ENCODE data around the gene HSP90AB1. TPM values are rescaled to one million over a fixed set of nuclear protein-coding genes. Genes with fewer than 3 reads are reported as not detected.

HSP90AB1 gene
- total and polyA plus RNA-seq, 9 of the 15 experiments (the other 6 are each of a cell fraction or from before 2014, with no cell fraction given) = 1,780 to 3,358 (median 2,262) TPM

DNA sequence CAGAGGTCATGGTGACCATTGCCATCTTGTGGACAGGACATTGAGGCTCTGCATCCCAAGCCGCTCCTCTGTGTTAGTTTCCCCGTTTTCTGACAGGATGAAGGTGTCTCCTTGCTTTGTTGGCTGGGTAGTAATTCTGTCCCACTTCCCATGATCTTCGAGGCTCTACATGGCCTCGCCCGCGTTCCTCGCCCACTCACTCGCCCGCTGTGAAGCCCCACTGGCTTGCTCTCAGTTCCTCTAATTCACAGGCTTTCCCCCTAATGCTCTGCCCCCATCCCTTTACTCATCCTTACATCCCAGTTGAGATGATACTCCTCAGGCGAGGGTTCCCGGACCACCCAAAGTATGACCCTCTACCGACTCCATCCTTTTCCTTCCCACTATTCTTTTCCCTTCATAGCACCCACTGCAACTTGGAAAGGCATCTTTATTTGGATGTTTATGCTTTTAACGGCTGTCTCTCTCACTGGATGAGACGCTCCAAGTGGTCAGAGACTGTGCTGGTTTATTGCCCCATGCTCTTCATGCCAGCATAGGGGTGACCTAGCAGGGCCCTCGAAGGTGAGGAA is 10.9 kb downstream of the HSP90AB1 start (continued):
- TF ChIP-seq, protein P1, sequence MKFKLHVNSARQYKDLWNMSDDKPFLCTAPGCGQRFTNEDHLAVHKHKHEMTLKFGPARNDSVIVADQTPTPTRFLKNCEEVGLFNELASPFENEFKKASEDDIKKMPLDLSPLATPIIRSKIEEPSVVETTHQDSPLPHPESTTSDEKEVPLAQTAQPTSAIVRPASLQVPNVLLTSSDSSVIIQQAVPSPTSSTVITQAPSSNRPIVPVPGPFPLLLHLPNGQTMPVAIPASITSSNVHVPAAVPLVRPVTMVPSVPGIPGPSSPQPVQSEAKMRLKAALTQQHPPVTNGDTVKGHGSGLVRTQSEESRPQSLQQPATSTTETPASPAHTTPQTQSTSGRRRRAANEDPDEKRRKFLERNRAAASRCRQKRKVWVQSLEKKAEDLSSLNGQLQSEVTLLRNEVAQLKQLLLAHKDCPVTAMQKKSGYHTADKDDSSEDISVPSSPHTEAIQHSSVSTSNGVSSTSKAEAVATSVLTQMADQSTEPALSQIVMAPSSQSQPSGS (CRISPR knock-in tag; IDR thresholded peaks at IDR 0.05) = no peak
- peak in 1 of 2 experiments; percentile 60; a peak in 1 of 4 replicates for TF ChIP-seq RCOR1 (IDR thresholded peaks at IDR 0.05; ENCODE audit: borderline replicate concordance in 1 of 2, low read depth in 2 of 2, low read length in 2 of 2)
- TF ChIP-seq, protein P2, sequence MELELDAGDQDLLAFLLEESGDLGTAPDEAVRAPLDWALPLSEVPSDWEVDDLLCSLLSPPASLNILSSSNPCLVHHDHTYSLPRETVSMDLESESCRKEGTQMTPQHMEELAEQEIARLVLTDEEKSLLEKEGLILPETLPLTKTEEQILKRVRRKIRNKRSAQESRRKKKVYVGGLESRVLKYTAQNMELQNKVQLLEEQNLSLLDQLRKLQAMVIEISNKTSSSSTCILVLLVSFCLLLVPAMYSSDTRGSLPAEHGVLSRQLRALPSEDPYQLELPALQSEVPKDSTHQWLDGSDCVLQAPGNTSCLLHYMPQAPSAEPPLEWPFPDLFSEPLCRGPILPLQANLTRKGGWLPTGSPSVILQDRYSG (tag; conservative IDR thresholded peaks at IDR 0.05; ENCODE audit: low read depth) = peak; percentile 70
- 0 out of 2 replicates have a peak, but pooled peaks have one; percentile 26 for TF ChIP-seq SPI1 (IDR thresholded peaks at IDR 0.05; ENCODE audit: borderline replicate concordance, low read depth, low read length)
- TF ChIP-seq, protein P3, sequence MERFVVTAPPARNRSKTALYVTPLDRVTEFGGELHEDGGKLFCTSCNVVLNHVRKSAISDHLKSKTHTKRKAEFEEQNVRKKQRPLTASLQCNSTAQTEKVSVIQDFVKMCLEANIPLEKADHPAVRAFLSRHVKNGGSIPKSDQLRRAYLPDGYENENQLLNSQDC (CRISPR knock-in tag; IDR thresholded peaks at IDR 0.05) = 0 out of 2 replicates have a peak, but pooled peaks have one; percentile 42
- TF ChIP-seq, protein P4, sequence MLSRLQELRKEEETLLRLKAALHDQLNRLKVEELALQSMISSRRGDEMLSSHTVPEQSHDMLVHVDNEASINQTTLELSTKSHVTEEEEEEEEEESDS (CRISPR knock-in tag; IDR thresholded peaks at IDR 0.05) = no peak
- TF ChIP-seq BRD9 (IDR thresholded peaks at IDR 0.05; ENCODE audit: low read depth, partially characterized antibody) = peak; percentile 42
- TF ChIP-seq, protein P5, sequence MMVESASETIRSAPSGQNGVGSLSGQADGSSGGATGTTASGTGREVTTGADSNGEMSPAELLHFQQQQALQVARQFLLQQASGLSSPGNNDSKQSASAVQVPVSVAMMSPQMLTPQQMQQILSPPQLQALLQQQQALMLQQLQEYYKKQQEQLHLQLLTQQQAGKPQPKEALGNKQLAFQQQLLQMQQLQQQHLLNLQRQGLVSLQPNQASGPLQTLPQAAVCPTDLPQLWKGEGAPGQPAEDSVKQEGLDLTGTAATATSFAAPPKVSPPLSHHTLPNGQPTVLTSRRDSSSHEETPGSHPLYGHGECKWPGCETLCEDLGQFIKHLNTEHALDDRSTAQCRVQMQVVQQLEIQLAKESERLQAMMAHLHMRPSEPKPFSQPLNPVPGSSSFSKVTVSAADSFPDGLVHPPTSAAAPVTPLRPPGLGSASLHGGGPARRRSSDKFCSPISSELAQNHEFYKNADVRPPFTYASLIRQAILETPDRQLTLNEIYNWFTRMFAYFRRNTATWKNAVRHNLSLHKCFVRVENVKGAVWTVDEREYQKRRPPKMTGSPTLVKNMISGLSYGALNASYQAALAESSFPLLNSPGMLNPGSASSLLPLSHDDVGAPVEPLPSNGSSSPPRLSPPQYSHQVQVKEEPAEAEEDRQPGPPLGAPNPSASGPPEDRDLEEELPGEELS (CRISPR knock-in tag; IDR thresholded peaks at IDR 0.05; ENCODE audit: borderline replicate concordance) = peak; percentile 30; the same call in 1 of the 2 replicates
- TF ChIP-seq POLR2B (IDR thresholded peaks at IDR 0.05; ENCODE audit: low read depth, partially characterized antibody) = peak; percentile 73
- no peak for TF ChIP-seq SREBF2 (CRISPR knock-in tag; IDR thresholded peaks at IDR 0.05)
- peak; percentile 23; the same call in 1 of the 2 replicates for TF ChIP-seq SMARCA5 (IDR thresholded peaks at IDR 0.05)
- TF ChIP-seq, protein P6, sequence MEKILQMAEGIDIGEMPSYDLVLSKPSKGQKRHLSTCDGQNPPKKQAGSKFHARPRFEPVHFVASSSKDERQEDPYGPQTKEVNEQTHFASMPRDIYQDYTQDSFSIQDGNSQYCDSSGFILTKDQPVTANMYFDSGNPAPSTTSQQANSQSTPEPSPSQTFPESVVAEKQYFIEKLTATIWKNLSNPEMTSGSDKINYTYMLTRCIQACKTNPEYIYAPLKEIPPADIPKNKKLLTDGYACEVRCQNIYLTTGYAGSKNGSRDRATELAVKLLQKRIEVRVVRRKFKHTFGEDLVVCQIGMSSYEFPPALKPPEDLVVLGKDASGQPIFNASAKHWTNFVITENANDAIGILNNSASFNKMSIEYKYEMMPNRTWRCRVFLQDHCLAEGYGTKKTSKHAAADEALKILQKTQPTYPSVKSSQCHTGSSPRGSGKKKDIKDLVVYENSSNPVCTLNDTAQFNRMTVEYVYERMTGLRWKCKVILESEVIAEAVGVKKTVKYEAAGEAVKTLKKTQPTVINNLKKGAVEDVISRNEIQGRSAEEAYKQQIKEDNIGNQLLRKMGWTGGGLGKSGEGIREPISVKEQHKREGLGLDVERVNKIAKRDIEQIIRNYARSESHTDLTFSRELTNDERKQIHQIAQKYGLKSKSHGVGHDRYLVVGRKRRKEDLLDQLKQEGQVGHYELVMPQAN (IDR thresholded peaks at IDR 0.05; ENCODE audit: borderline replicate concordance) = 0 out of 2 replicates have a peak, but pooled peaks have one; percentile 45
- 0 out of 4 replicates have a peak, but pooled peaks of 1 of the 2 experiments have one; percentile 24 for TF ChIP-seq ARNT (IDR thresholded peaks at IDR 0.05)
- TF ChIP-seq DIDO1 (tag; IDR thresholded peaks at IDR 0.05; ENCODE audit: low read depth) = peak; percentile 61; the same call in 1 of the 2 replicates
- no peak for TF ChIP-seq NR2C2 (CRISPR knock-in tag; IDR thresholded peaks at IDR 0.05)
- peak; percentile 87 for TF ChIP-seq NR2C2 (tag; IDR thresholded peaks at IDR 0.05)
- TF ChIP-seq POLR2A (conservative IDR thresholded peaks at IDR 0.05) = peak; percentile 62
- peak in 1 of 3 experiments; percentile 12 for TF ChIP-seq YY1 (IDR thresholded peaks at IDR 0.05; ENCODE audit: borderline replicate concordance in 1 of 3, control insufficient read depth in 1 of 3, extremely low read depth in 1 of 3, insufficient read depth in 3 of 3, insufficient read length in 1 of 3, insufficient replicate concordance in 2 of 3, low read depth in 1 of 3, low read length in 2 of 3)

Measured in K562 (cell line).